C1 segment of cervical spinal cord (tissue), 14 donors: Measurements from ENCODE around the gene SLC32A1.

Experiments used
- DNase-seq, 14 donors: peaks; one replicate each; lab custom pipeline; 2025; lab: John Stamatoyannopoulos, UW

SLC32A1 gene

DNA sequence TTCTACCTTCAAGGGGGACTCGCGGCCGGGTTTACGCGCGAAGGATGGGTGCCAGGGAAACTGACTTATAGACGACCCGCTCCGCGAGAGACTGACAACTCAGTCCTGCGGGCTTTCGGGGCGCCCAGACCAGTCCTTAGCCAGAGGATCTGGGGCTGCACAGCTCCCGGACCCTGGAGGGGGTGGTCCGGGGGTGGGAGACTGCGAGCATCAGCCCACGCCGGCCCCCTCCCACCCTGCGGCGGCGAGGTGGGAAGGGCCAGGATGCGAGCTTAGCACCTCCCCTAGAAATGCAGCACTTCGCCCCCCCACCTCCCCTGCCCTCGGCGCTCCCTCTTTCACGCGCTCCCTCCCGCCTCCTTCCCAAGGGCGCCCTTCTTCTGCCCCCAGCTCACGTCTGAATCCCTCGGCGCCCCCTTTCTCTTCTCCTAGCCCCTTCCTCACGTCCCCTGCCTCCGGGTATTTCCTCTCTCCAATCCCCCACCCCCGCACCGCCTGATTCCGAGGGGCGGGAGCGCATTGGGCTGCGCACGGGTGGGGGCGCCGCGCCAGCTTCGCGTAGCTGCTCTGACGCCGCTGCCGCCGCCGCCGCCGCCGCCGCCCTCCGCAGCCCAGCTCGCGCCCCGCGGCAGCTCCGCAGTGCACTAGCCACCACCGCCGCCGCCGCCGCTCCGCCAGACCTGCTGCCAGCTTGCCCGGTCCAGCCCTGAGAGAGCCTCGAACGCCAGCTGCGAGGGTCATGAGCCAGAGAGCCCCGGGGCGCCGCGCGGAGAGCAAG lies at the start of gene SLC32A1:
Gene SLC32A1 (plus strand): TSS at position 639 of the 778 bp plus-strand sequence. CDS start 239 bp downstream, outside the sequence.
- DNase-seq: no peak

GRCh38 chr20:38674765-38675133 lies 49.5 kb upstream of the SLC32A1 start:
- no peak for DNase-seq

- DNase-seq: no peak
These were observed 47.7 kb upstream of the SLC32A1 start for GRCh38 chr20:38676576-38676975.

DNA sequence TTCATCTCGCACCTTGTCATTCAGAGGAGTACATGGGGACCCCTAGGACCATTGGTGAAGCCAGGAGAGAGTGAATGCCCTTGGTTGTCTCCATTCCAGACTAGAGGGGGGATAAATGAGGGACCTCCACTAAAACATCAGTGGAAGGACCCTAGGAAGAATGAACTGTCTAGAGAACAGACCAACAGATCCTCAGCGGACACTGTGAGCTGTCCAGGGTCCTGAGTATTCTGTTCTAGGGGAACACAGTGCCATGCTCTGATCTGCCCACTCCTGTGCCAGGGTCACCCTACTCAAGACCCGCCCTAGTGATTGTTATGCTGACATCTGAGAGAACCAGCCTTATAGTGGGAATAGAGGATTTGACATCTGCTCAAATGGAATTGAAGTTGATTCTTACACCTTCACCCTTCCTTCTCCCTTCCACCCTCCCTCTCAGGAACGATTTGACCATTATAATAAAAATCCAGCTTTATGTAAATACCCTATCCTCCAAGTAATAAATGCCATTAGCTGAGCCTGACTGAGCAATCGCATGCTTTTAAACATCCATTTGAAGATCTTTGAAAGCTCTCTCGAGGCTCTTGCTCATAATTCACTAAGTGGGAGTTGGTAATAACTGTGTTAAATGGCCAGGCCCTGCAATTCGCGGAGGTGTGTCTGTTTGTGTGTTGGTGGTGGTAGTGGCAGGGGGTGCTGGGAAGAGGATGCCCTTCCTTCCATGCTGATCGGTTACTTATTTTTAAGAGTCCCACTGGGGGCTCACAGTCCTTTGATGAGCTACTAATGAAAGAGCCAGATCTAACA lies 43.6 kb upstream of the SLC32A1 start:
- DNase-seq: peak in 1 of 14 donors; percentile 5

GRCh38 chr20:38685271-38685670 lies 39.0 kb upstream of the SLC32A1 start:
- DNase-seq: no peak

GRCh38 chr20:38685853-38686473 lies 38.3 kb upstream of the SLC32A1 start:
- DNase-seq: peak in 1 of 14 donors; percentile 1

GRCh38 chr20:38692436-38693411 lies 31.6 kb upstream of the SLC32A1 start:
- peak in 9 of 14 donors; percentile 3 to 44 (median 23) for DNase-seq

DNA sequence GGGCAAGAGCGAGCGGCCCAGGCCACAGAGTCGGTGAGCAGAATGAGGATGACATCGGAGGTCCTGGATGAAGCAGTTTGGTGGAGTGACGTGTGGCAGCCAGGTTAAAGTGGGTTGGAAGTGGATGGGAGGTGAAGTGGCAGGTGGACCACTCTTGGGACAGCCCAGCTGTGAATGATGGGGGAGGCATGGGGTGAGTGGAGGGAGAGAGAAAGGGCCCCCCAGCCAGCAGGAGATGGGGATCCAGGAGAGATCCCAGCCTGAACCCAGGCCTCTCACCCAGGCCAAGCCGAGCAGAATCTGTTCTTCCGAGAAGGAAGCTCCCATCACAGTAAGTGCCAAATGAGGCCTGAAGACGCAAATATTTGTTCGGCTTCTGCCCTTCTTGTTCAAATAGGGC lies 27.0 kb upstream of the SLC32A1 start:
- no peak for DNase-seq

- DNase-seq: no peak
These were observed 25.7 kb upstream of the SLC32A1 start for GRCh38 chr20:38698541-38698940.

DNA sequence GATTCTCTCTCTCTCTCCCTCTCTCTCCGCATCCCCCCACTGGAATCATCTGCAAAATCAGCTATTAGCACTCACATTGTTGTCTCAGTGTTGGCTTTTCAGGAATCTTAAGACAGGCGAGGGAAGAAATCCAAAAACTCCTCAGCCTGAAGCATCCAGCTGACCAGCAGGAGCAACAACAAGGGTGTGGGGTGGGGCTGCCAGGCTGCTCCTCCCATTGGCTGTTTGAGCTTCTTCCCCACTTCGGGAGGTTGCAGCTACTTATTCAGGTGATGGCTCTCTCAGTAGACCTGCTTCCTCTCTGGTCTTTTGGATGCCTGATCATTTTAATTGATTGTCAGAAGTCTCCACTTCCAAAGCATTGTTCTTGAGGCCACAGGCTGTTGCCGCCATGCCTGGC lies 24.1 kb upstream of the SLC32A1 start:
- DNase-seq: no peak

GRCh38 chr20:38700926-38701325 lies 23.4 kb upstream of the SLC32A1 start:
- no peak for DNase-seq

GRCh38 chr20:38703526-38703925 lies 20.8 kb upstream of the SLC32A1 start:
- no peak for DNase-seq

DNA sequence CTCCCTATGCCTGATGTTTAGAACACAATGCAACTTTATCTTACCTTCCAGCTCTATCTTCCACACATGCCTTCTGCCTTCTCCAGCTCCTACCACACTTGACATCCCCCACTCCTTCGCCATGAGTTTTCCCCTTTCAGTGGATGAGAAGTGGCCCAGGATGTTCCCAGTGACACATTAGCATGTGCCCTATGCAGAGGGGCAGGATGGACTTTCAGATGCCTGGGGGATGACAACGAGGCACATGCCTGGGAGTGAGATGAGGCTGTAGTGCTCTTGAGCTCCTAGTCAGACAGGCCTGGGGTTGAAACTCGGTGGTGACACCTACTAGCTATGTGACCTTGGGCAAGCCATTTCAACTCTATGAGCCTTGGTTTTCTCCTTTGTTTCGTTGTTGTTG lies 20.1 kb upstream of the SLC32A1 start:
- DNase-seq: no peak

- DNase-seq: peak in 3 of 14 donors; percentile 14 to 25 (median 14)
These were observed 17.8 kb upstream of the SLC32A1 start for GRCh38 chr20:38706509-38706908.

GRCh38 chr20:38714308-38714707 lies 10.0 kb upstream of the SLC32A1 start:
- DNase-seq: no peak

DNA sequence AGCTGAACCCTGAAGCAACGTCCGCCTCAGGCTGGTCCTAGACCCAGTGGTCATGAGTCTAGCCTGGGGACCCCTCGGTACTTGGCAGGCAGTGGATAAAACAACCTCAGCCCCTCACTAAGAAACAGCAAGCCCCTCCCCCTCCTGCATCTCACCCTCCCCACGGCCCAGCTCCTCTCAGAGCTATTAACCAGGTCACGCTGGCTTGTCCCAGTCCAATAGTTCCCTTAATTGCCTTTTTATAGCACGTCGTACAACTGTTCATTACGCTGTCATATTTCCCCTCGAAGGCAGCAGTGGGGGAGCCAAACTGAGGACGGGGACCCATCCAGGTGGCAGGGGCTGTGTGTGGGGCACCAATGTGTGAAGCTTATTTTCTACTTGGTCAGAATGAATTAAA lies 8.6 kb upstream of the SLC32A1 start:
- no peak for DNase-seq

- no peak for DNase-seq
These were observed 1.6 kb upstream of the SLC32A1 start for GRCh38 chr20:38722683-38723016.

GRCh38 chr20:38723017-38723847 lies 1.1 kb upstream of the SLC32A1 start:
- no peak for DNase-seq

DNA sequence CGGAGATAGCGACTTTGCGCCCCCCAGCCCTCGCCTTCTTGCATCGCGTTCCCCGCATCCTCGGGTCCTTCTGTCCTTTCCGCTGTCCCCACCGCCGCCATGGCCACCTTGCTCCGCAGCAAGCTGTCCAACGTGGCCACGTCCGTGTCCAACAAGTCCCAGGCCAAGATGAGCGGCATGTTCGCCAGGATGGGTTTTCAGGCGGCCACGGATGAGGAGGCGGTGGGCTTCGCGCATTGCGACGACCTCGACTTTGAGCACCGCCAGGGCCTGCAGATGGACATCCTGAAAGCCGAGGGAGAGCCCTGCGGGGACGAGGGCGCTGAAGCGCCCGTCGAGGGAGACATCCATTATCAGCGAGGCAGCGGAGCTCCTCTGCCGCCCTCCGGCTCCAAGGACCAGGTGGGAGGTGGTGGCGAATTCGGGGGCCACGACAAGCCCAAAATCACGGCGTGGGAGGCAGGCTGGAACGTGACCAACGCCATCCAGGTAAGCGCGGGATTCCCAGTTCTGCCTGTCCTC lies 401 bp downstream of the SLC32A1 start:
- no peak for DNase-seq
